ENCODE results near the gene NYNRIN.

GRCh38 chr14:24456980-24457379, 58.2 kb downstream of the NYNRIN start:
- TF ChIP-seq ATF3 (CRISPR knock-in tag; conservative IDR thresholded peaks at IDR 0.05) (no peak), MXD4 (CRISPR knock-in tag; IDR thresholded peaks at IDR 0.05; ENCODE audit: borderline replicate concordance) (no peak), CREM (CRISPR knock-in tag; IDR thresholded peaks at IDR 0.05) (no peak), CTCF (IDR thresholded peaks at IDR 0.05) (no peak)

Measured in WTC11 (cell line).